Measurements from ENCODE around the gene TPO. TPM values are rescaled to one million over a fixed set of nuclear protein-coding genes. Genes with fewer than 3 reads are reported as not detected.
A peak's percentile ranks its signal among the peaks of the same experiment; 100 is the strongest.

TPO gene
- total RNA-seq, 1 experiment from 2014 or later = not detected

DNA sequence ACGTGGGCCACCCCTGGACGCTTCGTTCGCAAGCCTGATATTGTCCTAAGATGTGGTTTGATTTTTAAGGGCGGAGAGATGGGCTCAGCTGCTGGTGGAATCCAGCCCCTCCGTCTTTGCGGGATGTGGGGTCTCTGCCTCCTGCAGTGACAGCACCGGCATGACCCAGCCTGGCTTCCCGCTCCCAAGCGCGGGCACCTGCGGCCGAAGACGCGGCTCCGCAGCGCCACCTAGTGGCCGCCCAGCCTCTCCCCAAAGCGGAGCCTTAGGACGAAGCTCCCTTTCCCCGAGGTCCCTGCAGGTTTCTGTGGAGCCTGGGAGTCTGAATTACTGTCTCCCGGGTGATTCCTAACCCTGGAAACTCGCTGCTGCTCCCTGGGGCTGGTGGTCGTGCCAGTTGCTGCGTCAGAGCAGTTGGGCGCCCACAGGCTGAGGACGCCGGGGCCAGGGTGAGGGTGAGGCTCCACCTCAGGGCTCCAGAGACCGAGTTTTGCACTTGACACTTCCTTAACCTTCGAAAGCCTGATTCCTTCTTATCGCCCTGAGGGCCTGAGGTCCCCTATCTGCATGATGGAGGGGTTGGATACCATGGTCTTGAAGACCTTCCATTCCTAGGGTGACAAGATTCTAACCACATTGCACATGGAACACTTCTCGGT is 137.5 kb downstream of the TPO start:
- Histone ChIP-seq H2AFZ (no peak overlapping the region), H3K9me2 (ENCODE audit: insufficient read depth) (no peaks in the 10 kb centered on the region), H3K36me3 (ENCODE audit: low read depth) (no peaks in the 10 kb centered on the region), H3K9me3 (ENCODE audit: insufficient read depth, low read depth) (no peaks in the 10 kb centered on the region), H3K4me2 (0 out of 2 replicates have a peak overlapping the region, but pooled peaks have one; percentile 15), H3K79me2 (ENCODE audit: low read depth) (no peaks in the 10 kb centered on the region), H3K27ac (no peak overlapping the region), H3F3A (ENCODE audit: insufficient read depth, low read depth) (peaks cover 22% of the 10 kb centered on the region), H4K20me1 (ENCODE audit: insufficient read depth) (no peaks in the 10 kb centered on the region), H3K4me3 (no peak overlapping the region), H3K4me1 (replicated peaks; ENCODE audit: insufficient read depth) (peaks cover 27% of the 10 kb centered on the region), H3K27me3 (ENCODE audit: insufficient read depth, low read depth) (peaks cover 7% of the 10 kb centered on the region; the same call in 1 of the 2 replicates)
- BruUV-seq (replicated peaks) = no TSS peak
- ChIA-PET CTCF (interaction anchor here (0.6 to 1.1 kb wide), 4 partner anchors 118 to 245 kb away, joined by 3 to 7 read pairs (median 3); no protein-coding TSS in a partner anchor), POLR2A (ENCODE audit: unreplicated experiment) (interaction anchor here (0.6 kb wide), 1 partner anchor 50 kb away, joined by 4 read pairs; no protein-coding TSS in a partner anchor)
- TF ChIP-seq EZH2 (IDR thresholded peaks at IDR 0.05; ENCODE audit: low read depth) = no peak
- TF ChIP-seq, protein P1, sequence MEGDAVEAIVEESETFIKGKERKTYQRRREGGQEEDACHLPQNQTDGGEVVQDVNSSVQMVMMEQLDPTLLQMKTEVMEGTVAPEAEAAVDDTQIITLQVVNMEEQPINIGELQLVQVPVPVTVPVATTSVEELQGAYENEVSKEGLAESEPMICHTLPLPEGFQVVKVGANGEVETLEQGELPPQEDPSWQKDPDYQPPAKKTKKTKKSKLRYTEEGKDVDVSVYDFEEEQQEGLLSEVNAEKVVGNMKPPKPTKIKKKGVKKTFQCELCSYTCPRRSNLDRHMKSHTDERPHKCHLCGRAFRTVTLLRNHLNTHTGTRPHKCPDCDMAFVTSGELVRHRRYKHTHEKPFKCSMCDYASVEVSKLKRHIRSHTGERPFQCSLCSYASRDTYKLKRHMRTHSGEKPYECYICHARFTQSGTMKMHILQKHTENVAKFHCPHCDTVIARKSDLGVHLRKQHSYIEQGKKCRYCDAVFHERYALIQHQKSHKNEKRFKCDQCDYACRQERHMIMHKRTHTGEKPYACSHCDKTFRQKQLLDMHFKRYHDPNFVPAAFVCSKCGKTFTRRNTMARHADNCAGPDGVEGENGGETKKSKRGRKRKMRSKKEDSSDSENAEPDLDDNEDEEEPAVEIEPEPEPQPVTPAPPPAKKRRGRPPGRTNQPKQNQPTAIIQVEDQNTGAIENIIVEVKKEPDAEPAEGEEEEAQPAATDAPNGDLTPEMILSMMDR (conservative IDR thresholded peaks at IDR 0.05) = peak; percentile 95
- peak in 1 of 2 experiments; percentile 53 for DNase-seq
- intact Hi-C loops (cut with micrococcal nuclease; ENCODE audit: unreplicated experiment) = loop anchor here (5.0 kb wide), 3 partner anchors 107 to 217 kb away; no protein-coding TSS in a partner anchor

DNA sequence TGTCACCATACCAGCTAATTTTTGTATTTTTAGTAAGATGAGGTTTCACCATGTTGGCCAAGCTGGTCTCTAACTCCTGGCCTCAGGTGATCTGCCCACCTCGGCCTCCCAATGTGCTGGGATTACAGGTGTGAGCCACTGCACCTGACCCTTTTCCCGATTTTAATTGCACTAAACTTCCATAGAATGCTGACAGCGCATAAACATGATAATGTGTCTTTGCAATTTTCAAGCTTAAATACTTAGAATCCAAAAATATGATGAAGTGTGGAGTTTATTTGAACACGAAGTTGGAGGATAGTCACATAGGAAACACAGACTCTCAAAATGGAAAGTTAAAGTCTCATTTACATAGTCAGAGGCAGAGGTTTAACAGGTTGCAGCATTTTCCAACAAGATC is 138.6 kb downstream of the TPO start:
- Histone ChIP-seq H3K27me3 (ENCODE audit: insufficient read depth, low read depth) (peaks cover 7% of the 10 kb centered on the region; the same call in 1 of the 2 replicates), H3F3A (ENCODE audit: insufficient read depth, low read depth) (peaks cover 22% of the 10 kb centered on the region), H3K27ac (no peak overlapping the region), H4K20me1 (ENCODE audit: insufficient read depth) (no peaks in the 10 kb centered on the region), H3K4me3 (no peak overlapping the region), H3K9me3 (ENCODE audit: insufficient read depth, low read depth) (no peaks in the 10 kb centered on the region), H3K4me2 (no peak overlapping the region), H3K4me1 (replicated peaks; ENCODE audit: insufficient read depth) (peaks cover 27% of the 10 kb centered on the region), H3K79me2 (ENCODE audit: low read depth) (no peaks in the 10 kb centered on the region), H3K36me3 (ENCODE audit: low read depth) (no peaks in the 10 kb centered on the region), H3K9me2 (ENCODE audit: insufficient read depth) (no peaks in the 10 kb centered on the region), H2AFZ (no peak overlapping the region)
- DNase-seq = no peak
- intact Hi-C loops (cut with micrococcal nuclease; ENCODE audit: unreplicated experiment) = loop anchor here (5.0 kb wide), 3 partner anchors 105 to 215 kb away; no protein-coding TSS in a partner anchor
- CTCF ChIA-PET = interaction anchor here (0.6 to 1.2 kb wide), 4 partner anchors 9 to 1376 kb away, joined by 3 to 11 read pairs (median 4); no protein-coding TSS in a partner anchor
- POLR2A ChIA-PET (ENCODE audit: unreplicated experiment) = no interaction called here
- no peak for TF ChIP-seq EZH2 (IDR thresholded peaks at IDR 0.05; ENCODE audit: low read depth)
- TF ChIP-seq, protein P1 (conservative IDR thresholded peaks at IDR 0.05) = no peak
- BruUV-seq (replicated peaks) = no TSS peak

DNA sequence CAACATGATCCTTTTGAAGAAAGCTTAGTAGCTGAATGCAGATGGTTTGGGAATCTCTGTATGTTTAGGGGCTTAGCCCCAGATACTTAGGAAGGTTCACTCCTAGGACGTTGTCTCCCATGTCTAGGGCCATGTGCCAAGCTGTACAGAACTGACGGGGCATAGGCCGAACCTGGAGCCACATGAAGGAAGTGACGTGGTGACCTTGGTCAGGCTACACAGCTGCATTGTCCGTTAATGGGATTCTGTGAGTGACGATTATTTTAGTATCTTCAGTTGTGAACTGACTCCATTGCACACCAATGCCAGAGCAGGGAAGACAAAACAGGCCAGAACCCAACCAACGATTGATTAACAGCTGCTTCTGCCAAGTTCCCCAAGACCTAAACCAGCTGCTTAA is 139.3 kb downstream of the TPO start:
- intact Hi-C loops (cut with micrococcal nuclease; ENCODE audit: unreplicated experiment) = loop anchor here (5.0 kb wide), 3 partner anchors 105 to 215 kb away; no protein-coding TSS in a partner anchor
- POLR2A ChIA-PET (ENCODE audit: unreplicated experiment) = no interaction called here

More for the DNA sequence above, 139.3 kb downstream of the TPO start:
- TF ChIP-seq, protein P1 (conservative IDR thresholded peaks at IDR 0.05) = no peak
- no peak for TF ChIP-seq EZH2 (IDR thresholded peaks at IDR 0.05; ENCODE audit: low read depth)
- H3K4me2 ChIP-seq = no peak overlapping the region
- H3K9me3 ChIP-seq (ENCODE audit: insufficient read depth, low read depth) = no peaks in the 10 kb centered on the region
- no peak overlapping the region for H2AFZ ChIP-seq
- peaks cover 27% of the 10 kb centered on the region for H3K4me1 ChIP-seq (replicated peaks; ENCODE audit: insufficient read depth)
- peaks cover 22% of the 10 kb centered on the region for H3F3A ChIP-seq (ENCODE audit: insufficient read depth, low read depth)
- no peaks in the 10 kb centered on the region for H4K20me1 ChIP-seq (ENCODE audit: insufficient read depth)
- peak overlapping the region; percentile 82 for H3K27ac ChIP-seq
- no peak for DNase-seq
- no peaks in the 10 kb centered on the region for H3K36me3 ChIP-seq (ENCODE audit: low read depth)
- BruUV-seq (replicated peaks) = no TSS peak
- H3K27me3 ChIP-seq (ENCODE audit: insufficient read depth, low read depth) = peaks cover 7% of the 10 kb centered on the region; the same call in 1 of the 2 replicates
- CTCF ChIA-PET = interaction anchor here (0.5 to 1.2 kb wide), 3 partner anchors 33 to 943 kb away, joined by 4 to 17 read pairs (median 5); no protein-coding TSS in a partner anchor
- no peaks in the 10 kb centered on the region for H3K79me2 ChIP-seq (ENCODE audit: low read depth)
- no peaks in the 10 kb centered on the region for H3K9me2 ChIP-seq (ENCODE audit: insufficient read depth)
- H3K4me3 ChIP-seq = no peak overlapping the region
